HG03064 (cell line): ENCODE data around the gene ST7.
"Not testable (repeated sequence)": the region's sequence is repeated elsewhere in the genome, so short reads cannot be mapped to it uniquely, and the experiment has no call there.

ENCODE experiments used
- ATAC-seq: cut with Tn5 transposase; IDR thresholded peaks from one replicate; pipeline ENCODE4 v1.9.1; 2021; ENCODE audit warnings: low read depth; ENCODE audit not compliant: unreplicated experiment

ST7 gene

DNA sequence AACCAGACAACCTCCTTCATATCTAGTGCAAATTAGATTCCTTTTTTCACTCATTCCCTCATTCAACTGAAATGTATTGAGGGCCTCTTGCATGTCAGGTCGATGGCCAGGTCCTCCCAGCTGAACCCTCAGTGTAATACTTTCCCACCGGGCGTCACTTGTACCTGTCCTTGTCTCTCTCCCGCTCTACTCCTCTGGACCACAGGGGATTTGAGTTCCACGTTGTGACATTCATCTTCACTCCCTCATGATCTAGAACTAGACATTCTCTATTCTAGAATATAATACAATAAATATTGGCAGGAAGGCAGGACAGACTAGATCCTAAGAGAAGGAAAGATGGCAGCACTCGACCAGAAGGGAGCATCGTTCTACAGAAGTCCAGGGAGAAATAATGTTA lies 285.6 kb downstream of the ST7 start:
- ATAC-seq, result no peak

GRCh38 chr7:117241088-117241487 lies 287.8 kb downstream of the ST7 start:
- no peak for ATAC-seq

- ATAC-seq, result no peak
These were observed 290.1 kb downstream of the ST7 start for GRCh38 chr7:117243390-117243789.

DNA sequence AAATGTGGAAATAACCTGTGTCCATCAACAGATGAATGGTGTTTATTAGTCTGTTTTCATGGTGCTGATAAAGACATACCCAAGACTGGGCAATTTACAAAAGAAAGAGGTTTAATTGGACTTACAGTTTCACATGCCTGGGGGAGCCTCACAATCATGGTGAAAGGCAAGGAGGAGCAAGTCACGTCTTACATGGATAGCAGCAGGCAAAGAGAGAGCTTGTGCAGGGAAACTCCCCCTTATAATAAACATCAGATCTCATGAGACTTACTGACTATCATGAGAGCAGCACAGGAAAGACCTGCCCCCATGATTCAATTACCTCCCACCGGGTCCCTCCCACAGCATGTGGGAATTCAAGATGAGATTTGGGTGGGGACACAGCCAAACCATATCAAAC lies 292.4 kb downstream of the ST7 start:
- ATAC-seq, result not testable (repeated sequence)

- ATAC-seq, result no peak
These were observed 294.5 kb downstream of the ST7 start for GRCh38 chr7:117247809-117248208.

- no peak for ATAC-seq
These were observed 295.5 kb downstream of the ST7 start for GRCh38 chr7:117248829-117249228.

GRCh38 chr7:117249696-117250095 lies 296.4 kb downstream of the ST7 start:
- no peak for ATAC-seq

DNA sequence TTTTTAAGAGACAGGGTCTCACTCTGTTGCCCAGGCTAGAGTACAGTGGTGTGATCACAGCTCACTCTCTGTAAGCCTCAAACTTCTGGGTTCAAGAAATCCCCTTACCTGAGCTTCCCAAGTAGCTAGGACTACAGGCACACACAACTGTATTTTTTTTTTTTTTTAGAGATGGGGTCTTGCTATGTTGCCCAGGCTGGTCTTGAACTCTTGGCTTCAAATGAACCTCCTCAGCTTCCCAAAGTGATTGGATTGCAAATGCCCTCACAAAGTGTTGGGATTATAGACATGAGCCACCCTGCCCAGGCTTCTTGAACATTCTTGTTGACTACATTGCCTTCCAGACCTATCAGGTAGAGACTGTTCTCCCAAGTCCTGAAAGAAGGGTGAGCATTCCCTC lies 296.9 kb downstream of the ST7 start:
- no peak for ATAC-seq

GRCh38 chr7:117250801-117251200 lies 297.5 kb downstream of the ST7 start:
- no peak for ATAC-seq

DNA sequence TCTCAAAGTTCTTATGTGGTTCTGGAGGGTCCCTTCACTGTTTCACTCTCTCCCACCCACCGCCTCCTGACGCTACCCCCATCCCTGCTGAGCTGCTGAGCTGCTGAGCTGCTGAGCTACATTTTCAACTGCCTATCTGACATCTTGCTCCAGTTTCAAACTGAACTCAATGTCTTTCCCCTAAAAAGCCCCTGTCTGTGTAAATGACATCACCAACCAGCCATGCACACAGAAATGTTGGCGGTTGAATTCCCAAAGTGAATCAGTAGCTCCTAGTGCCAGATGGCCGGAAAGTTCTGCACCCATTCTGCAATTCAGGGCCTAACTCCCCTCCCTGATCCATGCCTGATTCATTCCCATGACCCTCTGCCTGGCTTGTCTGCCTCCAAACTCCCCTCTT lies 298.4 kb downstream of the ST7 start:
- no peak for ATAC-seq

GRCh38 chr7:117259615-117260014 lies 306.3 kb downstream of the ST7 start:
- ATAC-seq, result no peak

- ATAC-seq, result no peak
These were observed 309.2 kb downstream of the ST7 start for GRCh38 chr7:117262546-117262945.

DNA sequence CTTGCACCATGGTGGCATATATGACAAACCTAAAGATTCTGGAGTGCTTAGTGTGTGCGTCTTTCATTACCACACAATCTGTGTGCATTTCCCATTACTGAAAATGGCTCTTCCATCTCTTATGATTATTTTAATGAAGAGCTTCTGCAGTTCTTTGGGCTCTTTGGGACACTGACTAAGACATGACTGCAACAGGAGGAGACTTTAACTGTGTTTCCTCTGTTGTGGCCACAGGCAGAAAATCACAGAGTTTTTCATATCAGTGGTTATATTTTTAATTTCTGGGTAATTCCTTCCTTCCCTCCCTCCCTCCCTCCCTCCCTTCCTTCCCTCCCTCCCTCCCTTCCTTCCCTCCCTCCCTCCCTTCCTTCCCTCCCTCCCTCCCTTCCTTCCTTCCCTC lies 311.4 kb downstream of the ST7 start:
- no peak for ATAC-seq

GRCh38 chr7:117269417-117269816 lies 316.1 kb downstream of the ST7 start:
- no peak for ATAC-seq

- no peak for ATAC-seq
These were observed 316.6 kb downstream of the ST7 start for GRCh38 chr7:117269886-117270285.

- ATAC-seq, result no peak
These were observed 317.1 kb downstream of the ST7 start for GRCh38 chr7:117270371-117270770.

DNA sequence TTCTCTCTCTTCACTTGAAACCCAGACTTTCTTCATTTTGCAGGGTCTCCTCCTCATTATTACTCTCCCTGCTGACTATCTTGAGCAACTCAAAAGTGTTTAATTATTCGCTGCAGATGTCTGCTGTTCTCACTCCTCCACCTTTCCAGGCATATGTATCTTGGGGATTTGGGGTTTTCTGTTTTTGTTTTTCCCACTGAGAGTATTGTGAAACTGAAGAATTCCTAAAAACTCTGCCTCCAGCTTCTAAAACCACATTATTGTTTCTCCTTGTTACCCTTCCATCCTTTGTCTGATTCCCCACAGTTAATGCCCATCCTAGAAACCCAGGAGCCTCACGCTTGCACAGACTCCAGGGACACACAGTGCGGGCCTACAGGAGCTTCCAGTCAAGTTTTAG lies 318.3 kb downstream of the ST7 start:
- no peak for ATAC-seq

- no peak for ATAC-seq
These were observed 318.9 kb downstream of the ST7 start for GRCh38 chr7:117272017-117272759.

- no peak for ATAC-seq
These were observed 320.0 kb downstream of the ST7 start for GRCh38 chr7:117273325-117273724.

DNA sequence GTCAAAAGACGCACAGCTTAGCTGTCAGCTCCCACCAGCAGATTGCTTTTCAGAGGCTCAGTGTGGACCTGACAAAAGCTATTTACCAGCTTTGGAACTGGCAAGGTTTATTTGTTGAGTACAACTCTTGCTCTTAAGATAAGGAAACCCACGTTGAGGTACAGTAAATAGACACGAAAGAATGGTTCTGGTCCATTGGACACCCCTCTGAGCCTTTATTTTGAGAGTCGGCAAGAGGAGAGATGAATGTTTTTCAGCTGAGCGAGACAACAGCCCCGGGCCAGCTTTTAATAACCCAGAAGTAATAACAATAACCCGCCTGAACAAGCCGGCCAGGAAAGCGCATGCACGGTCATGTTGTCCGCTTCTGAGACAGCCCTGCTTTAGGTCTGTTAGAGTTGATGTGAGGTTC lies 320.5 kb downstream of the ST7 start:
- no peak for ATAC-seq

- ATAC-seq, result no peak
These were observed 321.6 kb downstream of the ST7 start for GRCh38 chr7:117274951-117275350.

DNA sequence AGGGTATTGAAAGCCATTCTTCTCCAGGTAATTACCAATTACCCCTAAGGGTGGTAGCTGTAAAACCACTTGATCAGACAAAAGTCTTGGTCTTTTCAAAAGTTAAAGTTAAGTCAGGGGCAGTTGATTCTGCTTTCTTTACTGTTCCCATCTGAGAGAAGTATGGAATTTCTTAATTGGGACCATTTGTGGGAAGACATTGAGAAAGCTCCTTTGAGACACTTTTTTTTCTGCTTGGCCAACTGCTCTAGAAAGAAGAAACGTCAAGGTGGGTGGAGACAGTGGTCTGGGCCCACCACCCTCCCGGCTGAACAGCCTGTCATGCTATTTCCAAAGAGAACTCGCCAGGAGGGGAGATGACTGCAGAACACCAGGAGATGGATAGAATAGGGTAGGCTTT lies 324.3 kb downstream of the ST7 start:
- ATAC-seq, result no peak

- ATAC-seq, result no peak
These were observed 324.7 kb downstream of the ST7 start for GRCh38 chr7:117278040-117278439.
